Keratinocyte (primary cell): ENCODE data around the gene ENO2. TPM values are rescaled to one million over a fixed set of nuclear protein-coding genes. Genes with fewer than 3 reads are reported as not detected.
A peak's percentile ranks its signal among the peaks of the same experiment; 100 is the strongest.

Experiments used
- DNase-seq: peaks from one replicate; pipeline ENCODE4 v3.0.0-alpha.2; 2011; ENCODE audit warnings: low read depth, missing footprints, low spot score
- FAIRE-seq: peaks from 2 replicates; lab custom pipeline; 2011; peaks lifted over from hg19 to GRCh38; lab: Jason Lieb, UNC
- H2AFZ ChIP-seq: 2 replicates; pipeline ENCODE4 v1.6.0; 2012; ENCODE audit warnings: low read length, control low read depth, inconsistent platforms; ENCODE audit not compliant: control insufficient read depth
- H3K27ac ChIP-seq: 2 replicates; pipeline ENCODE4 v1.5.1; 2011; ENCODE audit warnings: low read length; ENCODE audit not compliant: control insufficient read depth, insufficient read depth
- H3K27me3 ChIP-seq: 3 replicates; pipeline ENCODE4 v1.6.0; 2011; ENCODE audit warnings: low read length; ENCODE audit not compliant: control insufficient read depth, insufficient read depth; ENCODE audit errors: extremely low read depth
- H3K36me3 ChIP-seq, 2 experiments: 2 replicates in 1 of 2; 3 replicates in 1 of 2; pipeline ENCODE4 v1.5.1; 2011; ENCODE audit warnings: low read length in 2 of 2, mild to moderate bottlenecking in 1 of 2; ENCODE audit not compliant: control insufficient read depth in 2 of 2, insufficient read depth in 2 of 2; ENCODE audit errors: extremely low read depth in 1 of 2
- H3K4me1 ChIP-seq: 3 replicates; pipeline ENCODE4 v1.5.1; 2011; ENCODE audit warnings: low read length; ENCODE audit not compliant: control insufficient read depth, insufficient read depth; ENCODE audit errors: extremely low read depth
- H3K4me2 ChIP-seq: 3 replicates; pipeline ENCODE4 v1.6.0; 2011; ENCODE audit warnings: low read depth, low read length; ENCODE audit not compliant: control insufficient read depth, insufficient read depth; ENCODE audit errors: extremely low read depth
- H3K4me3 ChIP-seq, 3 experiments: fragments of 200-600 bp in 1 of 3; sonication (generic) in 1 of 3; 2 replicates in 2 of 3; 3 replicates in 1 of 3; pipeline ENCODE4 v1.5.1; 2011 to 2016; ENCODE audit warnings: low read length in 3 of 3, mild to moderate bottlenecking in 3 of 3, control low read depth in 2 of 3, inconsistent platforms in 1 of 3, low read depth in 1 of 3, mixed read lengths in 1 of 3, mixed run types in 1 of 3, moderate library complexity in 1 of 3; ENCODE audit not compliant: control insufficient read depth in 2 of 3, insufficient read depth in 2 of 3; ENCODE audit errors: extremely low read depth in 1 of 3
- H3K79me2 ChIP-seq: 2 replicates; pipeline ENCODE4 v1.6.0; 2012; ENCODE audit warnings: low read length; ENCODE audit not compliant: control insufficient read depth, insufficient read depth
- H3K9ac ChIP-seq: 3 replicates; pipeline ENCODE4 v1.6.0; 2011; ENCODE audit warnings: low read length; ENCODE audit not compliant: control insufficient read depth, insufficient read depth; ENCODE audit errors: extremely low read depth
- H3K9me1 ChIP-seq: 3 replicates; pipeline ENCODE4 v1.6.0; 2011; ENCODE audit warnings: low read length; ENCODE audit not compliant: control insufficient read depth, insufficient read depth; ENCODE audit errors: extremely low read depth
- H3K9me3 ChIP-seq: 2 replicates; pipeline ENCODE4 v1.5.1; 2012; ENCODE audit warnings: low read depth, low read length; ENCODE audit not compliant: control insufficient read depth
- H4K20me1 ChIP-seq: 3 replicates; pipeline ENCODE4 v1.6.0; 2011; ENCODE audit warnings: low read length; ENCODE audit not compliant: control insufficient read depth, insufficient read depth; ENCODE audit errors: extremely low read depth
- EZH2 ChIP-seq: IDR thresholded peaks from one replicate; pipeline ENCODE4 v1.6.1; 2012; ENCODE audit warnings: inconsistent platforms, mild to moderate bottlenecking, low read length, moderate library complexity
- dilution Hi-C: fragments of 300-500 bp; cut with MboI; formaldehyde crosslinking; loops from one replicate; pipeline ENCODE4 v1.7.0; 2020; ENCODE audit warnings: low sequenced_read_pairs; ENCODE audit not compliant: extremely low pct_ligation_motif_present
- polyA plus RNA-seq, 5 experiments: library from polyadenylated mRNA; depleted of rRNA in 3 of 5; stranded (reverse) in 3 of 5; stranded (forward) in 1 of 5; unstranded in 1 of 5; fragments of >200 nt; gene quantifications; 1 replicate in 1 of 5; 2 replicates in 3 of 5; 3 replicates in 1 of 5; pipeline versions ENCODE4 v1.2.1 to v1.2.3, GENCODE V29; 2011 to 2012; ENCODE audit warnings: missing spikeins in 2 of 5, low read depth in 1 of 5, low replicate concordance in 1 of 5
- TF ChIP-seq, protein P1 (sequence below), 3 experiments: IDR thresholded peaks in 1 of 3; conservative IDR thresholded peaks in 1 of 3; optimal IDR thresholded peaks in 1 of 3; 2 replicates in 2 of 3; 3 replicates in 1 of 3; pipeline versions ENCODE3 to v1.5.1; 2011; ENCODE audit warnings: low read length in 3 of 3, mild to moderate bottlenecking in 3 of 3, moderate library complexity in 2 of 3, control low read depth in 1 of 3, inconsistent platforms in 1 of 3; ENCODE audit not compliant: insufficient read depth in 2 of 3; ENCODE audit errors: extremely low read depth in 1 of 3

Gene ENO2
- polyA plus RNA-seq, 1 donor (not counting 4 experiments of a cell fraction or from before 2014, with no cell fraction given): 1.7 TPM

DNA sequence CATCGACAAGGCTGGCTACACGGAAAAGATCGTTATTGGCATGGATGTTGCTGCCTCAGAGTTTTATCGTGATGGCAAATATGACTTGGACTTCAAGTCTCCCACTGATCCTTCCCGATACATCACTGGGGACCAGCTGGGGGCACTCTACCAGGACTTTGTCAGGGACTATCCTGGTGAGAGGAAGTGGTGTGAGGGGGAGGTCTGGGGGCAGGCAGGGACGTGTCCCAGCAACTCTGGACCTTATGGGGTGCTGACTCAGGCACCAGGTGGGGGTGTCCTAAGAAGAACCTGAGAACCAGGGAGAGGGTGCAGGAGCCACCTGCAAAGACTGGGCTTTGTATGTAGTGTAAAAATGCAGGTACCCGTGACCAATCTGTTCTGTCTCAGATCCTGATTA, 5.2 kb downstream of the ENO2 start:
- dilution Hi-C loops: no loop called here
- H3K4me1 ChIP-seq: peaks cover 15% of the 10 kb centered on the region
- no peaks in the 10 kb centered on the region for H3K36me3 ChIP-seq
- no peaks in the 10 kb centered on the region for H3K79me2 ChIP-seq
- no peak overlapping the region for H3K9ac ChIP-seq
- TF ChIP-seq, protein P1, sequence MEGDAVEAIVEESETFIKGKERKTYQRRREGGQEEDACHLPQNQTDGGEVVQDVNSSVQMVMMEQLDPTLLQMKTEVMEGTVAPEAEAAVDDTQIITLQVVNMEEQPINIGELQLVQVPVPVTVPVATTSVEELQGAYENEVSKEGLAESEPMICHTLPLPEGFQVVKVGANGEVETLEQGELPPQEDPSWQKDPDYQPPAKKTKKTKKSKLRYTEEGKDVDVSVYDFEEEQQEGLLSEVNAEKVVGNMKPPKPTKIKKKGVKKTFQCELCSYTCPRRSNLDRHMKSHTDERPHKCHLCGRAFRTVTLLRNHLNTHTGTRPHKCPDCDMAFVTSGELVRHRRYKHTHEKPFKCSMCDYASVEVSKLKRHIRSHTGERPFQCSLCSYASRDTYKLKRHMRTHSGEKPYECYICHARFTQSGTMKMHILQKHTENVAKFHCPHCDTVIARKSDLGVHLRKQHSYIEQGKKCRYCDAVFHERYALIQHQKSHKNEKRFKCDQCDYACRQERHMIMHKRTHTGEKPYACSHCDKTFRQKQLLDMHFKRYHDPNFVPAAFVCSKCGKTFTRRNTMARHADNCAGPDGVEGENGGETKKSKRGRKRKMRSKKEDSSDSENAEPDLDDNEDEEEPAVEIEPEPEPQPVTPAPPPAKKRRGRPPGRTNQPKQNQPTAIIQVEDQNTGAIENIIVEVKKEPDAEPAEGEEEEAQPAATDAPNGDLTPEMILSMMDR (optimal IDR thresholded peaks at IDR 0.05 in 1 of 3, IDR thresholded peaks at IDR 0.05 in 1 of 3, conservative IDR thresholded peaks at IDR 0.05 in 1 of 3; ENCODE audit: extremely low read depth in 1 of 3, insufficient read depth in 2 of 3, low read length in 3 of 3): peak; percentile 3 to 59 (median 34)
- no peak for TF ChIP-seq EZH2
- H3K9me3 ChIP-seq: no peaks in the 10 kb centered on the region
- no peak overlapping the region for H3K27ac ChIP-seq
- H4K20me1 ChIP-seq: no peaks in the 10 kb centered on the region
- H3K4me3 ChIP-seq: no peak overlapping the region
- DNase-seq (peak; percentile 86), FAIRE-seq (peak; percentile 79)
- no peak overlapping the region for H2AFZ ChIP-seq
- H3K9me1 ChIP-seq: peaks cover 2% of the 10 kb centered on the region
- peaks cover 11% of the 10 kb centered on the region for H3K27me3 ChIP-seq
- H3K4me2 ChIP-seq: peak overlapping the region; percentile 31

DNA sequence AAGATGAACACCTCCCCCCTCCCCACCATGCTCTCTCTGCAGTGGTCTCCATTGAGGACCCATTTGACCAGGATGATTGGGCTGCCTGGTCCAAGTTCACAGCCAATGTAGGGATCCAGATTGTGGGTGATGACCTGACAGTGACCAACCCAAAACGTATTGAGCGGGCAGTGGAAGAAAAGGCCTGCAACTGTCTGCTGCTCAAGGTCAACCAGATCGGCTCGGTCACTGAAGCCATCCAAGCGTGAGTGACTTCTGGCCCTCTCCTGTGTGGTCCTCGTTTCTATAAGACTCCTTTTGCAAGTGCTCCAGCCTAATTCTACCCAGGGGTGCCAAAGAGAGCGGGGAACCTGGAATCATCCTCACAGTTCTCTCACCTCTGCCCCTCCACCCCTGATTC, 7.2 kb downstream of the ENO2 start:
- dilution Hi-C loops: no loop called here
- DNase-seq (no peak), FAIRE-seq (no peak)
- H3K27me3 ChIP-seq: no peaks in the 10 kb centered on the region
- H3K27ac ChIP-seq: no peak overlapping the region
- no peak overlapping the region for H3K4me2 ChIP-seq
- no peaks in the 10 kb centered on the region for H3K9me3 ChIP-seq
- no peaks in the 10 kb centered on the region for H3K36me3 ChIP-seq
- no peak overlapping the region for H3K9ac ChIP-seq
- H3K4me1 ChIP-seq: peaks cover 33% of the 10 kb centered on the region
- H3K79me2 ChIP-seq: no peaks in the 10 kb centered on the region
- no peak overlapping the region for H3K4me3 ChIP-seq
- peaks cover 2% of the 10 kb centered on the region for H3K9me1 ChIP-seq
- H2AFZ ChIP-seq: no peak overlapping the region
- TF ChIP-seq EZH2: no peak
- TF ChIP-seq, protein P1 (optimal IDR thresholded peaks at IDR 0.05 in 1 of 3, IDR thresholded peaks at IDR 0.05 in 1 of 3, conservative IDR thresholded peaks at IDR 0.05 in 1 of 3; ENCODE audit: extremely low read depth in 1 of 3, insufficient read depth in 2 of 3, low read length in 3 of 3): no peak
- H4K20me1 ChIP-seq: no peaks in the 10 kb centered on the region
